T47D (cell line): ENCODE data around the gene KCNIP3.
"Not testable (repeated sequence)": the region's sequence is repeated elsewhere in the genome, so short reads cannot be mapped to it uniquely, and the experiment has no call there.

Experiments used
- DNase-seq, 2 experiments: peaks; one replicate each; pipeline versions ENCODE4 v3.0.0 to v3.0.0-alpha.2; 2011 to 2012; ENCODE audit warnings: low read depth in 1 of 2, low spot score in 1 of 2
- JUND ChIP-seq: IDR thresholded peaks from 2 replicates; pipeline ENCODE4 v1.6.1; 2012; ENCODE audit warnings: low read depth
- in situ Hi-C: cut with HindIII; loops from 2 replicates; pipeline ENCODE4 v1.10.0; 2016; ENCODE audit warnings: low sequenced_read_pairs, low pct_unique_long_range_greater_than_20kb

KCNIP3 gene

GRCh38 chr2:95353613-95354468 lies 56.7 kb downstream of the KCNIP3 start:
- in situ Hi-C loops: no loop called here
- DNase-seq: no peak
- TF ChIP-seq JUND: no peak

- in situ Hi-C loops: no loop called here
- DNase-seq: no peak
- TF ChIP-seq JUND: no peak
These were observed 57.3 kb downstream of the KCNIP3 start for GRCh38 chr2:95354469-95354901.

- in situ Hi-C loops: no loop called here
- DNase-seq: no peak
- no peak for TF ChIP-seq JUND
These were observed 57.8 kb downstream of the KCNIP3 start for GRCh38 chr2:95354925-95355324.

GRCh38 chr2:95355486-95355885 lies 58.3 kb downstream of the KCNIP3 start:
- DNase-seq, in situ Hi-C loops: not testable (repeated sequence)

- in situ Hi-C loops: no loop called here
These were observed 59.9 kb downstream of the KCNIP3 start for GRCh38 chr2:95356821-95357700.

GRCh38 chr2:95357717-95358280 lies 60.7 kb downstream of the KCNIP3 start:
- no peak for TF ChIP-seq JUND
- DNase-seq: no peak
- in situ Hi-C loops: no loop called here

More at GRCh38 chr2:95356821-95357700, 59.9 kb downstream of the KCNIP3 start:
- no peak for TF ChIP-seq JUND
- no peak for DNase-seq

DNA sequence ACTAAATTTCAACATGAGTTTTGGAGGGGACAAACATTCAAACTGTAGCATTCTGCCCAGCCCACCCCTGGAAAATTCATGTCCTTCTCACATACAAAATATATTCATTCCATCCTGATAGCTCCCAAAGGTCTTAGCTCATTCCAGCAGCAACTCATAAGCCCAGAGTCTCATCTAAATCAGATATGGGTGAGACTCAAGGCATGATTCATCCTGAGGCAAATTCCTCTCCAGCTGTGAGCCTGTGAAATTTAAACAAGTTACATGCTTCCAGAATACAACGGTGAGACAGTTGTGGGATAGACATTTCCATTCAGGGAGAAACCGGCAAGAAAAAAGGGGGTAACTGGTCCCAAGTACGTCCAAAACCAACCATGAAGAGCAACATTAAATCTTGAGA lies 61.9 kb downstream of the KCNIP3 start:
- no peak for TF ChIP-seq JUND
- peak in 1 of 2 experiments; percentile 28 for DNase-seq
- in situ Hi-C loops: no loop called here

- in situ Hi-C loops: no loop called here
- no peak for TF ChIP-seq JUND
- DNase-seq: no peak
These were observed 62.4 kb downstream of the KCNIP3 start for GRCh38 chr2:95359501-95359930.

DNA sequence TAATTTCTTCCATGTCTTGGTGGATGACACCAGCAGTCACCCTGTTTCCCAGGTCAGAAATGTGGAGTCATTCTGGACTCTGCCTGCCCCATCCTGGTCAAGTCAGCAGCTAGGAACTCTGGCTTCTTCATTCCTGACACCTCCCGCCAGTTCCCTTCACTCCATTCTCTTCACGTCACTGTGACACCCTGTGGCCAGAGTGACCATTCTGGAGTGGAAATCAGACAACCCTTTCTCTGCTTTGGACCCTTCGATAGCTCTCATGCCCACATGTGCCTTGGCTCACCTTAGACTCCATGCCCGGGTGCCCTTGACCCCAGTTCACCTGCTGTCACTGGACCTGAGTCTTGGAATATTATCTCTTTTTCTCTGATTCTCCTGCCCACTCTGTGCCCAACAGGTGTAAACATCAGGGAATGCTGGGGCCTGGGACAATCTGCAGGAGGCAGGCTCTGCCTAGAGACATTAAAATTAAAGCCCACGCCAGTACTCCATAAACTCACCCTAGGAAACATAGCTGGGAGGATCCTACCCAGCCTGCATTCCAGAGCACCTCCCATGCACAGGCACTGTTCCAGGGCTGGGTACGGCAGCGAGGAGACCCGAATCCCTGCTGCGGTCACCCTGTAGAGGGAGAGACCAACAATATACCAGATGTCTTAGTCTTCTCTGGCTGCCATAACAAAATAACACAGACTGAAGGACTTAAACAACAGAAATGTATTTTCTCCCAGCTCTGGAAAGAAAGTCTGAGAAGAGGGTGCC lies 64.3 kb downstream of the KCNIP3 start:
- DNase-seq: no peak
- in situ Hi-C loops: no loop called here
- TF ChIP-seq JUND: no peak

DNA sequence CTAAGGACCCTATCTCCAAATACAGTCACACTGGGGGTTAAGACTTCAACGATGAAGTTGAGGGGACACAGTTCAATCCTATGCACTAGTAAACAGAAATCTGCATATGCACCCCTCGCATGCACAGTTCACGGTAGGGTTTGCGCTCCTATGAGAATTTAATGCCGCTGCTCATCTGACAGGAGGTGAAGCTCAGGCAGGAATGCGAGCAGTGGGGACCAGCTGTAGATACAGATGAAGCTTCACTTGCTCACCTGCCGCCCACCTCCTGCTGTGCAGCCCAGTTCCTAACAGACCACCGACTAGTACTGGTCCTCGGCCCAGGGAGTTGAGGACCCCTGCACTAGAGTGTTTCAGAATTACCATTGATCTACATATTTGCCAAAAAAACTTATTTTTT lies 65.3 kb downstream of the KCNIP3 start:
- in situ Hi-C loops: no loop called here
- TF ChIP-seq JUND: no peak
- DNase-seq: no peak

DNA sequence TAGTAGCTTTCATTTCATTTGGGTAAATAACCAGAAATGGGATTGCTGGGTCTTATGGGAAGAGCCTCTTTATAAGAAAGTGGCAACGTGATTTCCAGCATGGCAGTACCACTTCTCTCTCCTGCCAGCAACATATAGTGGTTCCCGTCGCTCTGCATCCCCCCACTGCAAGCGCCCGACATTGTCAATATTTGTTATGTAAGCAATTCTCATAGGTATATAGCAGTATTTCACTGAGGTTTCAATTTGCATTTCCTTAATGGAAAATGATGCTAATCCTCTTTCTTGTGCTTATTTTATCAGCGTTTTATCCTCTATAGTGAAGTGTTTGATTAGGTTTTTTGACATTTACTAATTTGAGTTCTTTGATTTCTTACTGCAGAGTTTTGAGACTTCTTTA lies 69.4 kb downstream of the KCNIP3 start:
- no peak for DNase-seq
- in situ Hi-C loops: no loop called here
- no peak for TF ChIP-seq JUND

GRCh38 chr2:95372216-95372829 lies 75.2 kb downstream of the KCNIP3 start:
- in situ Hi-C loops: no loop called here
- no peak for TF ChIP-seq JUND

More at GRCh38 chr2:95372216-95372829, 75.2 kb downstream of the KCNIP3 start:
- no peak for DNase-seq
